ENCODE measurements around the gene PADI4. TPM values are rescaled to one million over a fixed set of nuclear protein-coding genes. Genes with fewer than 3 reads are reported as not detected.

PADI4 gene
- total RNA-seq, 1 donor from 2014 or later = not detected

DNA sequence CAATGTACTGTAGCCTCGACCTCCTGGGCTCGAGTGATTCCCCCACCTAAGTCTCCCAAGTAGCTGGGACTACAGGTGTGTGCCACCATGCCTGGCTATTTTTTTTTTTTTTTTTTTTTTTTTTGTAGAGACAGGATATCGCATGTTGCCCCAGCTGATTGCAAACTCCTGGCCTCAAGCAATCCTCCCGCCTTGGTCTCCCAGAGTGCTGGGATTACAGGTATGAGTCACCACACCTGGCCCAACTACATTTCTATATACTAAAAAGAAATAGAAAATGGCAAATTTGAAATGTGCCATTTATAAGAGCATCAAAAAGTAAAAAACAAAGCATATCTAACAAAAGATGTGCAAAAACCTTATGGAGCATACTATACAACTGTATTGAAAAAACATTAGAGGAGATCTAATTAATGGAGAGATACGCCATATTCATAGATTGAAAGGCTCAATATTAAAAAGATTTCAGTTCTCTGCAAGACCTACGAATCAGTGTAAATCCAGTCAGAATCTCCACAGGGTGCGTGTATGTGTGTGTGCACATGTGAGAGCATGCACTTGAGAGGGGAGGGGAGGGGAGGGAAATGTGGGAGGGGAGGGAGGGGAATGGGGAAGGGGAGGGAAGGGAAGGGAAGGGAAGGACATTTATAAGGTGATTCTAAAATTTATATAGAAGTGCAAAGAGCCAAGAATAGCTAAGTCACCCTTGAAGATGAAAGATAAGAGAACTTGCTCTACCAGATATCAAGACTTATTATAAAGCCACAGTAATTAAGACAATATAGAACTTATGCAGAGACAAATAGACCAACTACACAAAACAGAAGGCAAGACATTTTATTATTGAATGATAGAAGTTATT is 15.5 kb upstream of the PADI4 start:
- DNase-seq (ENCODE audit: low read depth) = no peak
- TF ChIP-seq, protein P1, sequence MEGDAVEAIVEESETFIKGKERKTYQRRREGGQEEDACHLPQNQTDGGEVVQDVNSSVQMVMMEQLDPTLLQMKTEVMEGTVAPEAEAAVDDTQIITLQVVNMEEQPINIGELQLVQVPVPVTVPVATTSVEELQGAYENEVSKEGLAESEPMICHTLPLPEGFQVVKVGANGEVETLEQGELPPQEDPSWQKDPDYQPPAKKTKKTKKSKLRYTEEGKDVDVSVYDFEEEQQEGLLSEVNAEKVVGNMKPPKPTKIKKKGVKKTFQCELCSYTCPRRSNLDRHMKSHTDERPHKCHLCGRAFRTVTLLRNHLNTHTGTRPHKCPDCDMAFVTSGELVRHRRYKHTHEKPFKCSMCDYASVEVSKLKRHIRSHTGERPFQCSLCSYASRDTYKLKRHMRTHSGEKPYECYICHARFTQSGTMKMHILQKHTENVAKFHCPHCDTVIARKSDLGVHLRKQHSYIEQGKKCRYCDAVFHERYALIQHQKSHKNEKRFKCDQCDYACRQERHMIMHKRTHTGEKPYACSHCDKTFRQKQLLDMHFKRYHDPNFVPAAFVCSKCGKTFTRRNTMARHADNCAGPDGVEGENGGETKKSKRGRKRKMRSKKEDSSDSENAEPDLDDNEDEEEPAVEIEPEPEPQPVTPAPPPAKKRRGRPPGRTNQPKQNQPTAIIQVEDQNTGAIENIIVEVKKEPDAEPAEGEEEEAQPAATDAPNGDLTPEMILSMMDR (conservative IDR thresholded peaks at IDR 0.05; ENCODE audit: low read depth, low read length) = no peak
- H3K4me3 ChIP-seq (ENCODE audit: low read depth, low read length) = no peak overlapping the region

DNA sequence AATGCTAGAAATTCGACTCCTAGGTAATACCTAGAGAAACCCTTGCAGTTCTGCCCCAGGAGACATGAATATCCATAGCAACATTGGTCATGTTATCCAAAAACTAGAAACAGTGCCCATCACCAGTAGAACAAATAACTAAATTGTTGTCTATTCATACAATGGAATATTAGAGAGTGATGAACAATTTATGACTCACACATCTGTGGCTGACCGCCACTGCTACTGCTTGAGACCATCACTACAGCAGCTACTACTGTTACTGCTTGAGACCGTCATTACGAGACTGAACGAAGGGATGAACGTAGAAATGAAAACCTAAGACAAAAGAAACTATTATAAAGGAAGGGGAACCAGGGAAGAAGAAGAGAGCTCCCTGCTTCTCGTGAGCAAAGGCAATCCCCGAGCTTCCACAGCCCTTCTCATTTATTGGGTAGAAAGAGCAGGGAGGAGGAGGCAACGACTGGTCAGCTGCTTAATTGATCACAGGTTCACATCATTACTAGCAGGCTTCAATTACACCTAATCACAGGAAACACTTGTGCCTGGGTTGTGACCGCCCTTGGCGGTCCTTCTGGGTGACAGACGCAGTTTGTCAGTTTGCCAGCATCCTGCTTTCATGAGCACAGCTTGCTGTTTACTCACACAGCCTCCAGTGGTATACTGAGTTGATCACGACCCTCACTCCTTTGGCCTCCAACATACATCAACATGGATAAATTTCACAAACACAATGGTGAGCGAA is 14.1 kb upstream of the PADI4 start:
- TF ChIP-seq, protein P1 (conservative IDR thresholded peaks at IDR 0.05; ENCODE audit: low read depth, low read length) = no peak
- DNase-seq (ENCODE audit: low read depth) = no peak

DNA sequence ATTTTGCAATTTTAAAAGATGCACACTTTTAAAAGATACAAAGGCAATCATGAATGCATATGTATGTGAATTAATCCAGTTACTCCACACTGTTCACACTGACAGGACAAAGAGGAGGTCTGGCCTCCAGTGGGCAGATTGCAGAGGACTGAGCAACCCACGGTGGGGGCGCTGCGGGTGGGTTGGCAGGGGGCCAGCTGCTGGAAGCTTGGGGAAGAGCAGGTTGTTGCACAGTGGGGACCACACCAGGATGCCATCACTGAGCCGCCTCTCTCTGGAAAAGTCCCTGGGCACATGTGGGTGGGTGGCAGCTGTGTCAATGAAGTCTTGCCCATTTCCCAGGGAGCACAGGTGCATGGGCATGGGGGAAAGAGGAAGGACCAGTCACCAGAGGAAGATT is 12.7 kb upstream of the PADI4 start:
- no peak for DNase-seq (ENCODE audit: low read depth)
- TF ChIP-seq, protein P1 (conservative IDR thresholded peaks at IDR 0.05; ENCODE audit: low read depth, low read length) = no peak
- no peak overlapping the region for H3K4me3 ChIP-seq (ENCODE audit: low read depth, low read length)

More for the DNA sequence above, 14.1 kb upstream of the PADI4 start:
- H3K4me3 ChIP-seq (ENCODE audit: low read depth, low read length) = no peak overlapping the region

DNA sequence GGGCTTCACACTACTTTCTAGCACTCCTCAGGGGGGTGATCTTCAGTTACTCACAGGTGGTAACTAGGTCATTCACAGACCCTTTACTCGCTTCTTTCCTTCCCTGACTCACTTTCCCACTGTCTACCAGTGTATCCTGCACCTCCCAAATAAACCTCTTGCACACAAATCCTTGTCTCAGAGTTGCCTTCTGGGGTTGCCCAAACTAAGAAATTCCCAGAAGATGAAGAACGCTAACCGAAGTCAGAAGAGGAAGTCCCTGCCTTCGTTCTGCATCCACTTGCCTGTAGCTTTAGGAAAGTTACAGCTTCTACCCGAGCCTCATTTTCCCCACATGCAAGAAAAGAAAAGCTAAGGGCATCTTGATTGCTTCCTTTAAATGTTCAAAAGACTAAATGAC is 11.9 kb upstream of the PADI4 start:
- no peak for DNase-seq (ENCODE audit: low read depth)
- H3K4me3 ChIP-seq (ENCODE audit: low read depth, low read length) = no peak overlapping the region
- TF ChIP-seq, protein P1 (conservative IDR thresholded peaks at IDR 0.05; ENCODE audit: low read depth, low read length) = no peak

DNA sequence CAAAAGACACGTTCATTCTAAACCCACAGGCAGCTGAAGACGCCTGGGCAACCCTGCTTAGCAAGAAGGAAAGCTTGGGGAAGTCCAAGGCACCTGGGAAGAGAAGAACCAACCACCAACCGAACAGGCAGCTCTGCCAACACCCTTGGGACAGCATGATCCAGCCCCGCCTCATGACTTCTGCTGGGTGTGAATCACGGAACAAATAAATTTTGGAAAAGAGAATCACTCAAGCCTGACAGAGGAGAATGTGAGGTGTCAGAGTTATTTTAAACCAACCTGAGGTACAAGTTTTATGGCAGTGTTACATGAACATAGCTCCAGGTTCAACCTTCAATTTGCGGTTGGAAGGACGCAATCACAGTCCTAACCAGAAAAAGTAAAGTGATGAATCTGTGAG is 10.0 kb upstream of the PADI4 start:
- no peak for DNase-seq (ENCODE audit: low read depth)
- TF ChIP-seq, protein P1 (conservative IDR thresholded peaks at IDR 0.05; ENCODE audit: low read depth, low read length) = no peak
- H3K4me3 ChIP-seq (ENCODE audit: low read depth, low read length) = no peak overlapping the region

DNA sequence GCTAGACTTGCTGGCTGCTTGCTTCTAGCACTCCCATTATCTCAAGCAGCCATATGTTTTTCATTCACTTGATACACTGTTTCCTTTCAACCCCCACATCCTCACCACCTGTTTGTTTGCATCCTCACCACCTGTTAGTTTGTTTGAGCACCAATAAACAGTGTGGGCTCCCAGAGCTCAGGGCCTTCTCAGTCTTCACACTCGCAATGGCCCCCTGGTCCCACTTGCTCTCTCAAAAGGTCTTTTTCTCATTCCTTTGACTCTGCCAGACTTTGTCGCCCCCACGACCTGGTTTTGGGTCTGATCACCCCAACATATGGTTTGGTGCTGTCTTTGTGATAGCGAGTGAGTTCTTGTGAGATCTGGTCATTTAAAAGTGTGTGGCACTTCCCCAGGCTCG is 6.2 kb upstream of the PADI4 start:
- H3K4me3 ChIP-seq (ENCODE audit: low read depth, low read length) = no peak overlapping the region
- TF ChIP-seq, protein P1 (conservative IDR thresholded peaks at IDR 0.05; ENCODE audit: low read depth, low read length) = no peak
- DNase-seq (ENCODE audit: low read depth) = no peak
